NCI-H146 treated with DMSO at 0.1 percent for 48 hours (cell line): ENCODE data around the gene NTRK3.

Experiments
- DNase-seq: peaks from one replicate; lab custom pipeline; 2025; ENCODE audit not compliant: unreplicated experiment; lab: John Stamatoyannopoulos, UW

The NTRK3 gene

DNA sequence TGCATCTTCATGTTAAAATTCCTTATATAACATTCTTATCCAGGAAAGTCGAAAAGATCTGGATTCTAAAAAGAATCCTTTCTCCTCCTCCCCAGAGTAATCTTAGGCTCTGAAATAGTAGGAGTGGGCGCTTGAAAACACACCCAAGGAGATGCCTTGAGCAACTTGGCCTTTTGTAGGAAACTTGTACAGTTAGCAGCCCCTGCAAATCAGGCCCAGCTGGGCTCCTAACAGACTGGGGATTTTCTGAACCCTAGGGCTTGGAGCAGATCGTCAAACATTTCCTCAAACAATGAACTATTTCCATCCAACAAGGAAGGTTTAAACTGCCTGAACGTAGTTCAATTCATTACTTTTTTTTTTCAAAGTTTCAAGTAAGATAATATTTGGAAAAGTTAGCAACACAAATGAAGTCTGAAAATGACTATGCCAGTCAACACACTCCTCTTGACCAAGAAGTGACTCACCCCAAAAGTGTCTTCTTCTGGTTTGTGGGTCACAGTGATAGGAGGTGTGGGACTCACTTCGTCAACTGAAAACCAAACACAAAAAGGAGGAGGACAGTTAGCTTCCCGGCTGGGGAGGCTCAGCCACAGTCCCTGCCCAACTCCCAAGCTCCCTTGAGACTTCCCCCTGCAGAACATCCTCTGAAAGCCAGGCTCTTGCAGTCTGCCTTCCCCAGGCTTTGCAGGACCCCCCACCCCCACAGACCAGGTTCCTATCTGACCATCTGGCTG, 129.7 kb downstream of the NTRK3 start:
- no peak for DNase-seq

DNA sequence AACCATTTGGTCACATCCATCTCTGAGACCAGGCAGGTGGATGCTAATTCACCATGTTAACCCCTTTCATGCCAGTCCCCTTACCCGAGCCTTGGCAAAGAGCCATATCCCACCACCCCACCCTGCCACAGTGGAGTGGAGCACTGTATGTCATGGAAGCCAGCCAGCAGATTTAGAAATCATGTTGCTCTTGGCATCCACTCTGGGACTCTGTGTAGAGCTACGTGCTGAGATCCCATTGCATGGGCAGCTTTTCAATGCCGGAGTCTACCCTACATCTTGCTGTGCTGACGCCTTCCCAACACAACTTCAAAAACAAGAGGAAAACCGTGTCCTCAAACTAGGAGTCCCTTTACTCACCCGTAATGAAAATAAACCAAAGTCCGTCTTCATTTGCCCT, 131.0 kb downstream of the NTRK3 start:
- DNase-seq: no peak

DNA sequence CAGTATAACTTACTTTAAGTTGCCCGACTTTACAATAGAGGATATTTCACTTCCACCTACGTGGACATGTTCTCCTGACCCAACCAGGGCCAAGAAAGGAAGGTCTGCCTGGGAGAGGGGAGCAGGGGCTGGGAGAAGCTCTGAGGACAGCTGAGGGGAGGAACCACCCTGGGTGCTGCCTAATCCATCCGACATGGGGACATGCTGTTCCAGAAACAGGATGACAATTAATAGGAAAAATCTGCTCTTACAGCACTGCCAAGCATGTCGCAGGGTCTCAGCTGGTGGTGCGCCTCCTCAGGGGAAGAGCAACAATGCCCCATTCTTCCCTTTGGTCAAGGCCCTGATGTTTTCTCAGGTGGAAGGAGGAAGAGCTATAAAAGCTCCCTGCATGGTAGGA, 132.3 kb downstream of the NTRK3 start:
- no peak for DNase-seq

DNA sequence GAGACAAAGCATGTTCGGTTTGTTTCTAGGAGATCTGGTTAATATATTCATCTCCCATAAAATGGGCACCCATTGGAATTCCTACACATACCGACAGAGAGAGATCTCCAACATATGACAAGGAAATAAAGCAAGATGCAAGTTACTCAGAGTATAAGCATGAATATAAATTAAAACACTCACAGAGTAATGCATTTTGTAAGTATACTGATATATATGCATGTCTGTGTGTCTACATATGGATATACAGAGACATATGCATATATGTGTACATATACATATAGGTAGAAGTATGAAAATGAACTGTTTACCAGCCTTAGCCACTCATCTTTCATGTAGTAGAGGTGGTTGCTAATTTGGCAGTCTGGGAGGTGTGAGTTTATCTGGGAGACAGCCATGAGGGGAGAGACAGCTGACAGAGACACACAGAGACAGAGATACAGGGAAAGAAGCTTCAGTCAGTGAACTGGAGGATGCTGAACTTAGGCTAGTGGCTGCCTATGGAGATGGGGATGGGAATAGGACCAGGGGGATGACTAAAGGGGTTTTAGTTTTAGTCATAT, 134.5 kb downstream of the NTRK3 start:
- no peak for DNase-seq

DNA sequence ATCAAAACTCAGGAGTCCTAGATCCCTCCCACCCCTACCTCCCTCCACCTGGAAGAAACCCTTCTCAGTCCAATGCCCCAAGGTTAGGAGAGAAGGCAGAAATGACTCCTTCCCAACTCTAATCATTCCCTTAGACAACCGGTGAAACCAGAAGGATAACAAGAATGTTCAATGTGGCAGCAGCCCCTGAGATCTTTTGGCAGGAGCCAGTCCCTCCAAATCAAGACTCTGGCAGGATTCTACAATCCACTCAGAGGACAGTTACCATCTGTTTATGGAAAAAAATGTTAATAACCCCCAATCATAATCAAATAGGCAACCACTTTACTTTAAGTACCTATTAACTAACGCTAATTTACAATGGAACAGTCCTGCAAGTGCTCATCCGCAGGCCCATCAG, 136.5 kb downstream of the NTRK3 start:
- DNase-seq: no peak

DNA sequence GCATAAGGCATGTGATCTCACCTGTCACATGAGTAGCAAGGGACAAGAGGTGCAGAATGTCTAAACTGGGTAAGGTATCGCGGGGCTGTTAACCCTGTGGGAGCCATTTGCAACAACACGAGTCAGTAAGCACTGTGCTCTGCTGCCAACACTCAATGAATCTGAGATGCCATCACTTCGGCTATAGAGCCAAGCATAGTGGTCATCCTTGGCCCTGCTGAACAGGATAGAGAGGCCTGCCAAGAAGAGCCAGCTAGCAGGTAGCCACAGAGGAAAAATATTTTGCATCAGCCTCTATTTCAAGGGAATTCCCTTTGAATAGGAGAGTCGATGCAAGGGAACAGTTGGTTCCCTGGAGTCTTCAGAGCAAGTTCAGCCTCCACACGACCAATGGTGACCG, 137.8 kb downstream of the NTRK3 start:
- DNase-seq: no peak

DNA sequence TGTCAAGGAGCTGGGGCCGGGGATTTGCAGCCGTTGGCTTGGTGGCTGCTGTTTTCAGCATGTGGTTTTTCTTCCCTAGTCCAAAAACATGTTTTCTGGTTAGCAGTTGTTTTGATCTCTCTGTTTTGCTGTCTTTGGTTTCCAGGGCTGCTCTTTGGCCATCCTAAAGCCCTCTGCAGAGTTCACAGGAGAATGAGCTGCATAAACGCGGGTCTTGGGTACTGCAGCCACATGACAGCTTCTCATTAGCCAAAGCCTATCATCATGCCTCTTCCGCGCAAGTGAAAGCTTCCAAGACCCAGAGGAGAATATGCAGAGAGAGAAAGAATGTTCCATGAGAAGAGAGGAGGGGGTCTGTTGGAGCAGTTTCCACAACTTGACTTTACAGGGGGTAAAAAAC, 138.5 kb downstream of the NTRK3 start:
- DNase-seq: no peak

DNA sequence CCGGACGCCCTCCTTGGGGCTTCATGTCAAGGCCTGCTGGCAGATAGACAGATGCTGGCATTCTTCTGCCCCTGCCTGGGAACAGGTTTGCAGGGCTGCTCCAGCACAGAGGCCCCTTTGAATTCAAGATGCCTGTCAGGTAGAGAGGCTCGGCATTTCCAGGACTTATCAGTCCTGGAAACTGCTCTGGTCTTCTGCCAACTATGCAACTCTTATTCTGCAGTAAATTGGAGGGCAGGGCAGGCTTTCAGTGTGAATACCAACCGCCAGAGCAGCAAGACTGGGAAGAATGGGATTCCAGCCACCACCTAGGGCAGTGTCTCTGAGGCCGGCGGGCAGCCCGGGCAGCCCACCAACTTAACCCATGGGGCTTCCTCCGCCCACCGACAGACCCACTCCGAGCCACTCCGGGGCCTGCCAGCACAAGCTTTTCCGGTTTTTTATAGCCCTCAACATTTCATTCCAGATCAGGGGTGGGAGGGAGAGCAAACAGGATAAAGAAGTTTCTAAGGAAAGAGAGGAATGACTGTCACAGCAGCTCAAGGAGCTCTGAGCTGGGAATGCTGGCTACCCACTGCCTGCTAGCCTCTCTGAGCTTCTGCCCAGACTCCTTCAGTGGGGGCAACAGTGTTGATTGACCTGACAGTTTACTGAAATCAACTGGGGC, 140.9 kb downstream of the NTRK3 start:
- no peak for DNase-seq

DNA sequence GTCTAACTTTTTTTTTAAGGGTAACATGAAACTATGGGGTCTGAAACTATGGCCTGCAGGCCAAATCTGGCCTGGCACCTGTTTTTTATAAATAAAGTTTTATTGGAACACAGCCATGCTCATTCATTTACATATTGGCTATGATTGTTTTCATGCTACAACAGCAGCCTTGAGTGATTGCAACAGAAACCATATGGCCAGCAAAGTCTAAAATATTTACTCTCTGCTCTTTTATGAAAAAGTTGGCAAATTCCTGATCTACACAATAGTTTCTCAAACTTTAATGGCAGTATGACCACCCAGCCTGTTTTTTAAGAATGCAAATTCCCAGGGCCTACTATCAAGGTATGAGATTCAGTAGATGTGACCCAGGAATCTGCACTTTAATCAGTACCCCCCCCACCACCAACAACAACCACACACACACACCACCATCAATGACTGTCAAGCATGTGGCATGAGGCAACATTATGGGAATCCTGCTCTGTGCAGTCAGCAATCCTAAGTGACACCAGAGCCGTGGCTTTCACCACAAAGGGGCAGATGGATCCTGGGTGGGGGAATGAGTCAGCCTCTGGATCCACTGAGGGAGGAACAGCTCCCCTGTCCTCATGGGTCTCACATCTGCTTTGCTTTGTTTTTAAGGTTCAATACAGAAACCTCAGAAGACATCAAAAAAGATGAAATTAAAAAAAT, 142.8 kb downstream of the NTRK3 start:
- no peak for DNase-seq

DNA sequence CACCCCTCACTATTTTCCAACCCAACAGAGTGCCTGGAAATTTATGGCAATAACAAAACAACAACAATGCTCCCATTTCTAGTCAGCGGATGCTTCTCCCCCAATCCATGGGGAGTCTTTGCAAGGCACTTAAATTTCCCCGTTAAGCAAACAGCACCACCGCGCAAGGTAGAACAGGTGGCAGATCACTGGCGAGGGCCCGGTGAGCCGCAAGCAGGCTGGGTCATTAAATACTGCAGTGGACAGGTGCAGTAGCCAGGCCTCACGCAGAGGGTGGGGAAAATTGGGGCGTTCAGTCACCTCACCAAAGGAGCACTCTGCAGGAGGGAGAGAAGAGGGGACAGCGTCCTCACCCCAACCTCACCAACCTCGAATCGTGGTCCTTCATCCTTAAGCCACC, 147.5 kb downstream of the NTRK3 start:
- DNase-seq: no peak

DNA sequence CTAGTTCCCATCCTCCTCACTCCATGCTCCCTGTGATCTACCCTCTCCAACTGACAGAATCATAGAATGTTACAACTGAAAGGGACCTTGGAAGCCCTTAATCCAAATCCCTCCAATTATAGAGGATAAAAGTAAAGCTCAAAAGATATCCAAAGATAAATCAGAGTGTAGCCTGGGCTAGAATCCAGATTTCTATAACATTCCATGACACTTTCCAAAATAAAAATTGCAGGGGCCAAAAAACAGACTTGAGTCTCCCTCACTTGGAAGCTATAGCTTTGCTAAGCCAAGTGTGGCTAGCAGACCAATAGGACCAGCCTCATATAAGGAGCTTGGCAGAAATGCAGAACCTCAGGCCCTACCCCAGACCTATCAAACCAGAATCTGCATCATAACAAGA, 148.1 kb downstream of the NTRK3 start:
- DNase-seq: no peak

DNA sequence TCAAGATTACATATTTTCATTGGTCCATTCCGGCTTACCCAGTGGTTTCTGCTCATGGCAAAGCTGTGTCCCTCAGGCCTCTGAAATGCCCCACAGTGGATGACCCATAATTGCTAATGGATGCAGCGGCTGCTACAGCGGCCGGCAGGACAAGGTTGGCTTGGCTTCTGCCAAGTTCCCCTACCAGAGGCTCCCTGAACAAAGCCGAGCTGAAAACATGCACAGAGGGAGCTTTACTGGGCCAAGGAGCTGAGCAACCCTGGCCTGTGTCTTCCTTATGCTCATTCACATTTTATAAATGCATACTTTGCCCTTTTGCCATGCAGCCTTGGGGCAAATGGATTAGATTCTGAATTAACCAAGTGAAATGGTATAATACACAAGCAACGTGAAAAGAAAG, 150.5 kb downstream of the NTRK3 start:
- DNase-seq: no peak

DNA sequence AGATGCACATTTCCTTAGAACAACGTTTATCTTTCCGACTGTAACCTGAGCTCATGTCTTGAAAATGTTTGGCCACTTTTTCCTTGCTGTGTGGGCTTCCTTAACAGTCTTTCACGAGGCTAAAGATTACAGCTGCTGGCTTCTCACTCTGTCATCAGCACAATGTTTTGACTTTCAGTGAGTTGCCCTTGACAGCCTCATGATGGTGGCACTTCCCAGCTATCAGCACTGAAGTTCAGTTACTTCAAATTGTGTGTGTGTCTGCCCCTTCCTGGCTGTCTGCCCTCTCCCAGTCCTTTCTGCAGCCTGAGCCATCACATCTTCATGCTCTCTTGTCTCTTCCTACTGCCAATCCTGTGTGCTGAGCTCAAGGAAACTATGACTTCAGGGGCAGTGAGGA, 152.2 kb downstream of the NTRK3 start:
- DNase-seq: no peak

DNA sequence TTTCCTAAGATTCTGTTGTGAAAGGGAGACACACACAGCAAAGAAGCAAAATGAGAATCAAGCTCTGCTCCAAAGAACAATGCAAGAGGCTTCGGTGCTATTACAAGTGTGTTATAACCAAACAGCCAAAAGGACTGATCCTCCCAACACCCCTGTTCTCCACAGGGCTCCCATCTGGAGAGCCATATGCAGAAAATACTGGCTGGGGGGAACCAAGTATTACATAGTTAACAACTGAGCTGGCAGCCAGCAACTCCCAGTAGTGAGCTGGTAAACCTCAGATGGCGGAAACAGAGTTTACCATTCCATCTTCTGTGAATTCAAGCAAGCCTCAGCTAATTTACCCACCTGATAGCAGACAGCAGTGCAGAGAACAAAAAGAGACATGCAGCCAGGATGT, 156.4 kb downstream of the NTRK3 start:
- no peak for DNase-seq

DNA sequence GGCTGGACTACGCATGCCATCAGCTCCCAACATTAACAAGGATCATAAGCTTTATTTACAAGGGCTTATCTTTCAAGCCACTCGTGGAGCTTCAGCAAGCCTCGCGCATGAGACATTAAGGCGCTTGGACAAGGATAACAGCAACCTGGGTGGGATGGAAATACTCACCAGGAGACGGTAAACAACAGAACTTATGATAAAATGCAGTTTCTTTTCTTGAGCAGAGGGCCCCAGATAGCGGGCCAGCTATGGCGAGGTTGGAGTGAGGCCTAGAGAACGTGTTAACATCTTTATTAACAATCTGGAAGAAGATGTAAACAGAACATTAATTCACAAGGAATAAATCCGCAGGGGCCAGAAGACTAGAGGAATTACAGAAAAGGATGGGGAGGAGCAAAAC, 158.2 kb downstream of the NTRK3 start:
- DNase-seq: no peak

DNA sequence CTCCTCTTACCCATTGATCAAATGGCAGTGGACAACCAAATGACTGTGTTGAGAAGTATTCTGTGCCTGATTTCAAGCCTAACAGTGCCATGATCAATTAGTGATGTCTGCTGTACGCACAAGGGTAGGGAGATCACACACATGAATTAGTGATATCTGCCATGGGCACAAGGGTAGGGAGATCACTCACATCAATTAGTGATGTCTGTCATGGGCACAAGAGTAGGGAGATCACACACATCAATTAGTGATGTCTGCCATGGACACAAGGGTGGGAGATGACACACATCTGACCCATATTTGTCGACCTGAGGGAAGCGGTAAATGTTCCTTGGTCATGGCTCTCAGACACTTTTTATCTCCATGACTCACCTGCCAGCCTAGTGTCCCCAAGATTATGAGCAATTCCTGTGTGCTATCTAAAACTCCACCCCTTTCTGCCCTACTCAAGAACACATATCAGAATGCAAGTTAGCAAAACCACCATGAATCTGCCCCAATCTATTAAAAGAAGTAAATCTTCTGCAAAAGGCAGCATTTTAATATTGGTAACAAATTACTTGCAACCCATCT, 165.0 kb downstream of the NTRK3 start:
- no peak for DNase-seq

DNA sequence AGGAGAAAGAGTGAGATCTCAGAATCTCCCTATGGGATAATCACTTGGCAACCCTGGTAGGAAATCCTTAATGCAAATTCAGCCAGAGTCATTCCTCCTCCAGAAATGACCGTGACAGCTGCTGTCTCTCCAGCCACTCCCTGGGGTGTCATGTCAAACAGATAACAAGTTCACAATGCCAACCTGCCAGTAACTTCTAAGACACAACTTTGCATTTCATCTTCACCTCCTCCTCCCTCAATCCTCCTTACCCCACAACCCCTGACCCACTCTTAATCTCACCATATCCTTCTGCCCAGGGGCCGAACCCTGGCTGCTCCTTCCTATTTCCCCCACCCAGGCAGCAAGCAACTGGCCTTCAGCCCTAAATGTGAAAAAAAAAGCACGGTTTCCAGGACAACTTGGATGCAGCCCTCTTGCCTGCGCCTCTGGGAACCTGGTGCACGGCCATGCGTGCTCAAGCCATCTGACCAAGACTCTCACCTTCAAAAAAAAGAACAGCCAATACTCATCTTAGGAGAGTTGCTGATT, 166.0 kb downstream of the NTRK3 start:
- DNase-seq: no peak

DNA sequence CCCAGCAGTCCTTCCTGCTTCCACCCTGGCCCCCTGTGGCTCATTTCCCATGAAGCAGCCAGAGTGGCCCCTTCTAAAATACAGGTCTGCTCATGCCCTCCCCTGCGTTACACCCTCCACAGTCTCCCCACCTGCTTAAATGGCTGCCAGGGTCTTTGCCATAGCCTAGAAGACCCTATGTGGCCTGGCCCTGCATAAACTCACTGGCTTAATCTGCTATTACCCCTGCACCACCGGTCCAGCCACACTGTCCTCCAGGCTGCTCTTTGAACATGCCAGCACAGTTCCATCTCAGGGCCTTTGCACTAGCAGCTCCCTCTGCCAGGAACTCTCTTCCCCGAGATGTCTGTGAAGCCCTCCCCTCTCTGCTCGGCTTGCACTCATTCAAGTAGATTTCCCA, 166.8 kb downstream of the NTRK3 start:
- no peak for DNase-seq

DNA sequence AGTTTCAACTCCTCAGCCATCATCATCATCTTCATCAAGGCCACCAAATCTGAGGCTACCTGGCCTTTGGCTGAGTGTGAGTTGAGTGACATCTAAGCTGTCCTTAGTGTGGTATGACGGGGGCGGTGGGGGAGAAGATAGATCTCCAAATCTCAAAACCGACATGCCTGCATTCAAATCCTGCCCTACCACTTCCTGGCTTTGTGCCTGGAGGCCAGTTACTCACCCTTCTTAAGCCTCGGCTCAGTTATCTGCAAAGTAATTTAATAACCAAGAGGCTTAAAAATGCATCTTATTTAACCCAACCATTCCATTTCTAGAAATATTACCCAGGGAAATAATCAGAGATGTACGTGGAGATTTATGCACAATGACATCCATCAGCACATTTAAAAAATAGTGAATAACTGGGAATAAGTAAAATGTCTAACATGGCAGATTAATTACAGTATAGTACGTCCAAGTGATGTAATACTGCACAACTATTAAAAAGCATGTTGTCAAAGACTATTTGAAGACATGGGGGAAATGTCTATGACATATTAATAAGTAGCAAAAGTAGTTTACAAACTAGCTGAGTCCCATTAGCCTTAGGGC, 167.4 kb downstream of the NTRK3 start:
- no peak for DNase-seq

DNA sequence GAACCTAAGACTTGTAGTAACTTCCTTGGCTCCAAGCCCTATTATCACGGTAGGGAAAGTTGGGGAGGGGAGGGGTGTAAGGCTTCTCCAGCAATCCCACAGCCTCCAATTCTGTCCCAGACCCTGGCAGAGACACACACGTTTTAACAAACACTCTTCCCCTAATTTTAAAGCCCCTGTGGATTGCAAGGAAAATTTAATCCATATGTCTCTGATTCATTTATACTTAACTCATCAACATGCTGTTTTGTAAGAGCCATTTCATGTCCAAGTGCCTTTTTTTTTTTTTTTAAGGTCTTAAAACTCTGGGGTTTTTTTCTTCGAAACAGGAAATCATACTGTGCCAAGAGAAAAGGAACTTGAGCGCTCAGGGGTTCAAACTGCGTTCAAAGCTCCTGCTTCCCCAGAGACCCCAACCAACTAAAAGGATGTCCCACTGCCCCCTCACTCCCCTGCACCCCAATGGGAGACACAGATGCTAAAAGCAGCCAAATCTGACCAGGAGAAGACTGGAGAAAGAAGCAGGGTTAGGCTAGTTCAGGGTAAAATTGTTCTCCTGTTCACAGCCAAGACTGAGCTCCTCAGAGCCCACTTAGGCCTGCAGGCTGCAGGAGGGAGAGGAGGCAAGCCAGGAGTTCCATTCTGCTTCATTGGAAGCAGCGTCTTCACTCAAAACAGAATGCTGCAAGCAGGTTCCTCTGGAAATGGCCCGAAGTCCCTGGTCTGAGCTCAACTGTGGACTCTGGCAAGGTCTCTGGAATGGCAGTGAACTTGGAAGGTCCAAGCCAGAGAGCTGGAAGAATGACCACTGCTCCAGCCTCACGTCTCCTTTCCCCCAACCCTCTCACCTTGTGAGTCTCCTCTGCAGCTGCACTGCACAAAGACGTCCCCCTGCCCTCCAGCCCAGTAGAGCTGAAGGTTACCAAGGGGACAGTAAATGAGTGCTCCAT, 172.5 kb downstream of the NTRK3 start:
- no peak for DNase-seq
